ENCODE measurements around the gene AMIGO3.
"Not testable (repeated sequence)": the region's sequence is repeated elsewhere in the genome, so short reads cannot be mapped to it uniquely, and the experiment has no call there.

AMIGO3 gene

DNA sequence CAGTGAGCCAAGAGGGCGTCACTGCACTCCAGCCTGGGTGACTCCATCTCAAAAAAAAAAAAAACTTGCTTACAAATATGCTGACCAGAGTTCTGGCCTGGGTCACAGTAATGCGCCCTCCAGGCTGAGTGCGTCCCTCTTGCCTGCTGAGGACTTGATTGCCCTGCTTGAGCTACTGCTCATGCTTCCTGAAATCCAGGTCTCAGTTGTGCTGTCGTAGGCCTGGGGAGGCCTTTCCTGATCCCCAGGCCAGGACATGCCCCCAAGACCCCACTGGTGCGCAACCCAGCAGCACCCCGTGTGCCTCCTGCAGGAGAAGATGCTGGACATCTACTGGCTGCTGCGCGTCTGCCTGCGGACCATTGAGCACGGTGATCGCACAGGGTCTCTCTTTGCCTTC lies 7.3 kb downstream of the AMIGO3 start:
- peak; percentile 37 for DNase-seq (ENCODE audit: low spot score)

DNA sequence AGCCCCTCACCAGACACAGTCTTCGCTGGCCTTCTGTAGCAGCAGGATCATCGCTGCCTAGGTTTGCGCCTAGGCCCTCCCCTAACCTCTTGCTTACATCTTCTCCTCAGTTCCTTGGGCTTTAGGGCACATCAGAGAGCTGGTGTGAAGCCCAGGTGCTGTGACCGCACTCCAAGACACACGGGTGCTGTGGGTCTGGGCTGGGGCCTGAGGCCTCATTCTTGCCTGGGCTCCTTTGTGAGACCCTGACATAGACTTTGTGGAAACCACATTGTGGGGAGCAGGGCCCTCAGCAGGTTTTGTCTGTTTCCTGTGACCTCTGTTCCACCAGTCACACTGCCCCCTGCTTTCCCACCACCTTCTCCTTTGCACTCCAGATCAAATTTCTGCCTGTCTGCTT lies 8.0 kb downstream of the AMIGO3 start:
- DNase-seq (ENCODE audit: low spot score) = peak; percentile 45

GRCh38 chr3:49709852-49710251 lies 9.6 kb downstream of the AMIGO3 start:
- DNase-seq (ENCODE audit: low spot score) = no peak

DNA sequence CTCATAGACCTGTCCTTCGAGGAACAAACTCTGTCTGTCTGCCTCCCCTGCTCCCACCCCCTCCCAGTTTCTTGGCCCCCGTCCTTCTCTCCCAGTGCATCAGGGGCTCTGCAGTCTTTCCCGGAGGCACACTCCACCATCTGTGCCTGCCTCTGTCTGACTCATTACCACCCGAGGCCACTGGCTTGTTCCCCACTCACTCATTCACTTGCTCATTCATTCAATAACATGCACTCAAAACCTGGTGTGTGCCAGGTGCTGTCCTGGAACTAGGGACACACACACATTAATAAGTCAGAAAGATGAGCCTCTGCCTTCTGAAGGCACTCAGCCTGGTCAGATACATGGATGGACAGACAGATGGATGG lies 12.4 kb downstream of the AMIGO3 start:
- DNase-seq (ENCODE audit: low spot score) = no peak

DNA sequence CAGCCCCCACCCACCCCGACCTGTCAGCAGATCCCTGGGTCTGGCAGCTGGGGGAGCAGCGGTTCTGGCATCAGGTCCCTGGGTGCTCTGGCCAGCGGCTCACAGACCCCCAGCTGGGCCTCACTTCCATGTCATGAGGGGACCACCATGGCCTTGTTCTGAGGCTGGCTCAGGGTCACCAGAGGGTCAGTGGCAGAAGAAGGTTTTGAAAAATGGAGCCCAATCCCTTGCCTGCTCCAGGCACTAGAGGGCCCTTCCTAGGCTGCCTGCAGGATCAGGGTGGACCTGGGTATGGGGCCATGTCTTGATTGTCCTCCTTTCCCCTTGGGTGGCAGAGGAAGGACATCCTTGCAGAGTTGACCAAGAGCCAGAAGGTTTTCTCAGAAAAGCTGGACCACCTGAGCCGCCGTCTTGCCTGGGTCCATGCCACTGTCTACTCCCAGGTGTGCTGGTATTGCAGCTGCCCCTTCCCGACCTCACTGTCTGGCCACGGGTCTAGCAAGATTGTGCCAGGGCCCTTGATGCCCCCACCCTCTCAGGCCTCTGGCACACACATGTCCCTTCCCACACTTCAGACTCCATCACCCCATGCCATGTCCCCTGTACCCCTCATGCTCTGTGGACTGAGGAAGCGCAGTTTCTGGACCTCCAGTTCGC lies 12.9 kb downstream of the AMIGO3 start:
- no peak for DNase-seq (ENCODE audit: low spot score)

DNA sequence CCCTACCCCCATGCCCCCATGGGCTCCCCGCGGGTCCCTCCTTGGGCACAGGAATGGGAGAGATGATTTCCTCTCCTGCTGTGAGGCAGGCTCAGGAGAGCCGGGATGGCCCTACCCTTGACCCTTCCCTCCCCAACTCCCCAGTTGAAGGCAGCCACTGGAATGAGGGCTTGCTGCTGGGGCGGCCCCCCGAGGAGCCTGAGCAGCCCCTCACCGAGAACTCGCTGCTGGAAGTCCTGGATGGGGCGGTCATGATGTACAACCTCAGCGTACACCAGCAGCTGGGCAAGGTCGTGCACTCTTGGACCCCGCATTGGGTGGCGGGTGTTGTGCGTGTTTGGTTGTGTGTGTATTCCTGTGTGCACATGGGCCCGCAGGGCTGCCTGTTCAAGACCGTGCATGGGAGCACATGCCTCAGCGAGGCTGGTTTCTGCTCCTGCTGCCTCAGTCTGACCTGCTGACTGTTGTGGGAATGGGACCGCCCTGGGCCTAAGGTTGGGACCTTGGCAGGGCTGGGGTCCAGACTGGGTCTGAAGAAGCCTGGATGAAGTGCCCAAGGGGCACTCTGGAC lies 14.0 kb downstream of the AMIGO3 start:
- no peak for DNase-seq (ENCODE audit: low spot score)

DNA sequence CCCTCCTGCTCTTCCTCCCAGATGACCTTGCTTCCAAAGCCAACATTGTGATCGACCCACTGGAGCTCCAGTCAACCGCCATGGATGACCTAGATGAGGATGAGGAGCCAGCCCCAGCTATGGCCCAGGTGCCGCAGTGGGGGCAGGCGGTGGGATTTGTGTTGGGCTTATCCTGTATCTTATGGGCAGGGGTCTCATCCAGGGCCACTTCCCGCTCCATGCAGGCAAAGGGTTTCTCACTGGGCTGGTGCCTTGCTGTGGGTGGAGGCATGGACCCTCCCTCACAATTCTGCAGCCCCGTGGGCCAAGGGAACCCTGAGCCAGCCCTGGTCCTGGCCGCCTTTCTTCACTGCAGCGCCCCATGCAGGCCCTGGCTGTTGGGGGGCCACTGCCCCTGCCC lies 14.9 kb downstream of the AMIGO3 start:
- no peak for DNase-seq (ENCODE audit: low spot score)

- DNase-seq (ENCODE audit: low spot score) = no peak
These were observed 15.5 kb downstream of the AMIGO3 start for GRCh38 chr3:49703956-49704355.

- no peak for DNase-seq (ENCODE audit: low spot score)
These were observed 16.0 kb downstream of the AMIGO3 start for GRCh38 chr3:49703443-49703927.

DNA sequence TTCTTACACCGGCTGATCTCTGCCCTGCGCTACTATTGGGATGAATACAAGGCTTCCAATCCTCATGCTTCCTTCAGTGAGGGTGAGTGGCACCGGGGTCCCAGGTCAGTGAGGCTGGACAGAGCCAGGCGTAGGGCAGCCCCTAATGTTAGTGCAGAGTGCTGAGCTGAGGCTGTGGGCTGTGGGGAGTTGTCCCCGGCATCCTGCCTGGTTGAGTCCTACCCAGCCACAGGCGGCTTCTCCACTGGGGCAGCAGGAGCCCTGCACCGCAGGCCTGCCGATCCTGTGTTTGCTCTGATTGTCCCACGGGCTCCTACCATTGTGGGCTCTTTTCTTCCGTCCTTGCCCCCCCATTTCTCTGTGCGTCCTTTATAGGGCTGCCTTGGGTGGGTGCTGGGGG lies 16.8 kb downstream of the AMIGO3 start:
- no peak for DNase-seq (ENCODE audit: low spot score)

DNA sequence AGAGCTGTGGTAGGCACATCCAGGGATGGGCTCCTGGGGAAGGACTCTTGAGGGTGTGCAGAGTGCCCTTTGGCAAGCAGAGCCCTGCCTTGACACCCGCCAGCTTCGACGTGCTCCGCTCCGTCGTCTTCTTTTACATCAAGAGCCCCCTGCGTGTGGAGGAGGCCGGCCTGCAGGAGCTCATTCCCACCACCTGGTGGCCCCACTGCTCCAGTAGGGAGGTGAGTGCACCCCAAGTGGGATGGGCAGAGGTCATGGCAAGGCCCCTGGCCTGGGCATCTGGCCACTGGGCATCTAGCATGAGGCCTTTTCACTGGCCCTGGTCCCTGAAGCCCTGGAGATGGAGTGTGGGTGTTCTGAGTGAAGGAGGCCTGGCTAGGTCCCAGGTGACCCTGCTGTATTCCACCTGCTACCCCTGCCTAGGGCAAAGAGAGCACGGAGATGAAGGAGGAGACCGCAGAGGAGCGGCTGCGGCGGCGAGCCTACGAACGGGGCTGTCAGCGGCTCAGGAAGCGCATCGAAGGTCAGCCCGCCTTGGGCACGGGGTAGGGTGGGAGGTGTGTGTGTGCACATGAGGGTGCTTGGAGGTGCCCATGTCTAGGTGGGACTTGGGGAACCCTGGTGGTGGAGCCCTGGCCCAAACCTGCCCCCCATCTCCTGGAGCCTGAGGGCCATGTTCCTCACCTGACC lies 18.0 kb downstream of the AMIGO3 start:
- no peak for DNase-seq (ENCODE audit: low spot score)

- DNase-seq (ENCODE audit: low spot score) = no peak
These were observed 18.9 kb downstream of the AMIGO3 start for GRCh38 chr3:49700453-49701128.

DNA sequence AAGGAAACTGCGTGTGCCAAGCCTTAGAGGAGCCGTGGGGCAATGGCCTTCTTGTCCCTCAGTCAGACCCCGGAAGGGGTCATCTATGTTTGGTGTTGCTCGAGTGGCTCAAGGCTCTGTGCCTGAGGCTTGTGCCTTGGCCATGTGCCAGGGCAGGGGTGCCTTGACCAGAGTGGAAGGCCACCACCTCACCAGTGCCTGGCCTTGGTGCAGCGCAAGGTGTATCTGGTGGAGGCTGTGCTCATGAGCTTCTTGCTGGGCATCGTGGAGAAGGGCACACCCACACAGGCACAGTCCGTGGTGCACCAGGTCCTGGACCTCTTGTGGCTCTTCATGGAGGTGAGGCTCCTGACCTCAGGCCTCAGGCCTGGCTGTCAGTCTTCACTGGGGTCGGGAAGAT lies 19.5 kb downstream of the AMIGO3 start:
- no peak for DNase-seq (ENCODE audit: low spot score)

DNA sequence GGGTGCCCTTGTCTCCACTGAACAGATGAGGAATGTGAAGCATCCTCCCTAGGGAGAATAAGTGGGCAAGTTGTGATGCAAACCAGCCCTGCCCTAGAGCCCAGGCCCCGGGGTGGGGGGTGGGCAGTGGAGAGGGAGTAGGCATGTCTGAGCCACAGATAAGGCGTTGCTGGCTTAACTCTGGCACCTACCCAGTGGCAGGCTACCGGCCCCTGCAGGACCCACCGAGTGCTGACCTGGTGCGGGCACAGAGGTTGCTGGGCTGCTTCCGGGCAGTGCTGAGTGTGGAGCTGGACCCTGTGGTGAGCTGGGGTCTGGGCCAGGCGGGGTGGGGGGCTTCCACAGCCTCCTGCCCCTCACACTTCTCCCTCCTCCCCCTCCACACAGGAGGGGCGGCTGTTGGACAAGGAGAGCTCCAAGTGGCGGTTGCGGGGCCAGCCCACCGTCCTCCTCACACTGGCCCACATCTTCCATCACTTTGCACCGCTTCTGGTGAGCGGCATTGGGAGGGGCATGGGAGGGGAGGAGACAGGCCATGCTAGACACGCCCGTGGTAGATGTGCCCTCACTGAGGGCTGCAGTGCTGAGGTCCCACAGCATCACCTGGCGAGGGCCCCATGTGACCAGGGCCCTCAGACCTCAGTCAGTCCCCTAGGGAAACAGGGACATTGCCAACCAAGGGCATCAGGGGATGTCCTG lies 20.1 kb downstream of the AMIGO3 start:
- DNase-seq (ENCODE audit: low spot score) = no peak

- not testable (repeated sequence) for DNase-seq (ENCODE audit: low spot score)
These were observed 24.0 kb downstream of the AMIGO3 start for GRCh38 chr3:49695350-49696015.

- DNase-seq (ENCODE audit: low spot score) = not testable (repeated sequence)
These were observed 24.9 kb downstream of the AMIGO3 start for GRCh38 chr3:49694409-49695070.

- DNase-seq (ENCODE audit: low spot score) = not testable (repeated sequence)
These were observed 28.0 kb downstream of the AMIGO3 start for GRCh38 chr3:49691481-49691880.

DNA sequence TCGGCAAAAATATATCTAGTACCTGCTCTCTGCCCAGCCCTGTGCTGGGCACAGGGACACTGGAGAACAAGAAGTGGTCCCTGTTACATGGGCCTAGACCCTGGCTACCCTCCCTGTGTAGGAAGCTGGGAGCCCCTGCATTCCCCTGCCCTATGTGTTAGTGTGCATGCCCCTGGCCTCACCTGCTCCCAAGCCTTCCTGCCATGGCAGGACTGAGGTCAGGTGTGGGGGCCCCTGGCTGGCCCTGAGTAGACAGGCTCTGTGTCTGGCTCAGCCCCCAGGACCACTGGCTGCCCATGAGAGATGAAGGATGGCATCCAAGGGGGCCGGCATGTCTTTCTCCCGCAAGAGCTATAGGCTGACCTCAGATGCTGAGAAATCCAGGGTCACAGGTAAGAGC lies 28.6 kb downstream of the AMIGO3 start:
- not testable (repeated sequence) for DNase-seq (ENCODE audit: low spot score)

DNA sequence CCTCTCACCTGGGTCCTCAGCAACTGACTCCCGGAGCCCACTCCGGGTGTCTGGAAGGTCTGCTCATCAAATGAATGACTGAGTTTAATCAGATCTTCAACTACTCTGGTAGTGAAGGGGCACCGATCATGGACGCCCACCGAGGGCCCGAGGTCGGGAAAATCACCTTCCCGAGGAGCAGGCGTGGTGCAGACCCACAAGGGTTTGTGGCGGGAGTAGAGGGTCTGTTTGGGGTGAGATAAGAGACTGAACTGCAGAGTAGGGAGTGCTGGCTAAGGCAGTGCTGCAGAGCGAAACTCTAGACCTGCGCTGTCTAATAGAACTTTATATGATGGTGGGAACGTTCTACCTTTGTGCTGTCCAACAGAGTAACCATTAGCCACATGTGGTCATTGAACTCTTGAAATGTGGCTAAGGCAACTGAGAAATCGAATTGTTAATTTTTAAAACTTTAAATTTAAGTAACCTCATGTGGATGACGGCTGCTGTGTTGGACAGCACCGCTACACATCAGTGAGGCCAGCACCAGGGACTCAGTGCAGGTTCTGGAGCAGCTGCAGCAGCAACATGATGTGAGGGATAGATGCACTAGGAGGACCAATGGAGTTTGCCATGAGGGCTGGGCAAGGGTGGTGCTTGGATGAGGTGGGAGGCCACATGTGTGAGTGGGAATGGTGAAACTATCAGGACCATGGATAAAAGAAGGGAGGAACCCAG lies 29.4 kb downstream of the AMIGO3 start:
- not testable (repeated sequence) for DNase-seq (ENCODE audit: low spot score)

Data from left forelimb (tissue), 1 donor.